Upper lobe of right lung (tissue), 1 donor: ENCODE results near the gene TMEM79. TPM values are rescaled to one million over a fixed set of nuclear protein-coding genes. Genes with fewer than 3 reads are reported as not detected.

Source experiments
- ATAC-seq: fragments of 200-7000 bp; cut with Tn5 transposase; one replicate; pipeline ENCODE4 v1.9.1; 2020; ENCODE audit warnings: mild to moderate bottlenecking, moderate library complexity
- DNase-seq: peaks from one replicate; pipeline ENCODE4 v3.0.0-alpha.2; 2020
- H3K27ac ChIP-seq: fragments of 200-600 bp; one replicate; pipeline ENCODE4 v1.8.0; 2022
- H3K27me3 ChIP-seq: fragments of 200-600 bp; one replicate; pipeline ENCODE4 v1.8.0; 2022; ENCODE audit warnings: mild to moderate bottlenecking
- H3K36me3 ChIP-seq: fragments of 200-600 bp; one replicate; pipeline ENCODE4 v1.8.0; 2022
- H3K4me1 ChIP-seq: fragments of 200-600 bp; one replicate; pipeline ENCODE4 v1.8.0; 2022
- H3K4me3 ChIP-seq: fragments of 200-600 bp; one replicate; pipeline ENCODE4 v1.8.0; 2022; ENCODE audit warnings: mild to moderate bottlenecking
- H3K9me3 ChIP-seq: fragments of 200-600 bp; one replicate; pipeline ENCODE4 v1.8.0; 2022
- CTCF ChIP-seq: fragments of 200-600 bp; IDR thresholded peaks from one replicate; pipeline ENCODE4 v1.8.0; 2022; ENCODE audit warnings: antibody characterized with exemption
- intact Hi-C: fragments of 100-400 bp; cut with DNase I; formaldehyde crosslinking; loops from one replicate; pipeline ENCODE4 v1.11.0; 2022
- total RNA-seq: library from RNA; stranded (reverse); fragmentation: NEBNext Ultra II Directional; extraction: Animal tissue kit (Norgen Biotek cat#: 25700); gene quantifications from one replicate; pipeline ENCODE4 v1.2.1, GENCODE V29; 2021
- donor health status: DM: no; HTN: yes; CAD: no; lungs with severe emphysema.

The TMEM79 gene
- total RNA-seq, 1 donor from 2014 or later: 3.3 TPM

GRCh38 chr1:156253634-156254033 lies 30.5 kb upstream of the TMEM79 start:
- no peaks in the 10 kb centered on the region for H3K9me3 ChIP-seq
- intact Hi-C loops: no loop called here
- H3K27me3 ChIP-seq: no peaks in the 10 kb centered on the region
- no peak for TF ChIP-seq CTCF
- no peak overlapping the region for H3K27ac ChIP-seq
- peaks cover 92% of the 10 kb centered on the region for H3K36me3 ChIP-seq
- no peaks in the 10 kb centered on the region for H3K4me1 ChIP-seq
- DNase-seq: no peak
- no peak overlapping the region for H3K4me3 ChIP-seq
- no peak for ATAC-seq

- TF ChIP-seq CTCF: no peak
- no peak overlapping the region for H3K27ac ChIP-seq
- no peak for DNase-seq
- no peaks in the 10 kb centered on the region for H3K27me3 ChIP-seq
- peaks cover 97% of the 10 kb centered on the region for H3K36me3 ChIP-seq
- no peak for ATAC-seq
- no peaks in the 10 kb centered on the region for H3K9me3 ChIP-seq
- no peak overlapping the region for H3K4me3 ChIP-seq
- H3K4me1 ChIP-seq: no peaks in the 10 kb centered on the region
- intact Hi-C loops: no loop called here
Measured at GRCh38 chr1:156257711-156258110, 26.4 kb upstream of the TMEM79 start.

GRCh38 chr1:156258859-156259258 lies 25.3 kb upstream of the TMEM79 start:
- H3K4me3 ChIP-seq: no peak overlapping the region
- no peak for ATAC-seq
- no peaks in the 10 kb centered on the region for H3K4me1 ChIP-seq
- no peak overlapping the region for H3K27ac ChIP-seq
- peaks cover 97% of the 10 kb centered on the region for H3K36me3 ChIP-seq
- H3K27me3 ChIP-seq: no peaks in the 10 kb centered on the region
- no peaks in the 10 kb centered on the region for H3K9me3 ChIP-seq
- intact Hi-C loops: no loop called here
- DNase-seq: no peak
- no peak for TF ChIP-seq CTCF

GRCh38 chr1:156259805-156260204 lies 24.3 kb upstream of the TMEM79 start:
- H3K4me1 ChIP-seq: no peaks in the 10 kb centered on the region
- H3K36me3 ChIP-seq: peaks cover 95% of the 10 kb centered on the region
- intact Hi-C loops: no loop called here

GRCh38 chr1:156260896-156261295 lies 23.2 kb upstream of the TMEM79 start:
- Histone ChIP-seq H3K9me3 (no peaks in the 10 kb centered on the region), H3K4me1 (no peaks in the 10 kb centered on the region), H3K36me3 (peaks cover 93% of the 10 kb centered on the region), H3K27ac (no peak overlapping the region), H3K27me3 (no peaks in the 10 kb centered on the region), H3K4me3 (no peak overlapping the region)
- no peak for DNase-seq
- no peak for ATAC-seq
- intact Hi-C loops: no loop called here
- TF ChIP-seq CTCF: no peak

More at GRCh38 chr1:156259805-156260204, 24.3 kb upstream of the TMEM79 start:
- Histone ChIP-seq H3K9me3 (no peaks in the 10 kb centered on the region), H3K27me3 (no peaks in the 10 kb centered on the region), H3K27ac (no peak overlapping the region), H3K4me3 (no peak overlapping the region)
- ATAC-seq (no peak), DNase-seq (no peak)
- no peak for TF ChIP-seq CTCF
